Measurements from ENCODE around the gene TDRD6. TPM values are rescaled to one million over a fixed set of nuclear protein-coding genes. Genes with fewer than 3 reads are reported as not detected.
"Not testable (repeated sequence)": the region's sequence is repeated elsewhere in the genome, so short reads cannot be mapped to it uniquely, and the experiment has no call there.

TDRD6 gene, protein sequence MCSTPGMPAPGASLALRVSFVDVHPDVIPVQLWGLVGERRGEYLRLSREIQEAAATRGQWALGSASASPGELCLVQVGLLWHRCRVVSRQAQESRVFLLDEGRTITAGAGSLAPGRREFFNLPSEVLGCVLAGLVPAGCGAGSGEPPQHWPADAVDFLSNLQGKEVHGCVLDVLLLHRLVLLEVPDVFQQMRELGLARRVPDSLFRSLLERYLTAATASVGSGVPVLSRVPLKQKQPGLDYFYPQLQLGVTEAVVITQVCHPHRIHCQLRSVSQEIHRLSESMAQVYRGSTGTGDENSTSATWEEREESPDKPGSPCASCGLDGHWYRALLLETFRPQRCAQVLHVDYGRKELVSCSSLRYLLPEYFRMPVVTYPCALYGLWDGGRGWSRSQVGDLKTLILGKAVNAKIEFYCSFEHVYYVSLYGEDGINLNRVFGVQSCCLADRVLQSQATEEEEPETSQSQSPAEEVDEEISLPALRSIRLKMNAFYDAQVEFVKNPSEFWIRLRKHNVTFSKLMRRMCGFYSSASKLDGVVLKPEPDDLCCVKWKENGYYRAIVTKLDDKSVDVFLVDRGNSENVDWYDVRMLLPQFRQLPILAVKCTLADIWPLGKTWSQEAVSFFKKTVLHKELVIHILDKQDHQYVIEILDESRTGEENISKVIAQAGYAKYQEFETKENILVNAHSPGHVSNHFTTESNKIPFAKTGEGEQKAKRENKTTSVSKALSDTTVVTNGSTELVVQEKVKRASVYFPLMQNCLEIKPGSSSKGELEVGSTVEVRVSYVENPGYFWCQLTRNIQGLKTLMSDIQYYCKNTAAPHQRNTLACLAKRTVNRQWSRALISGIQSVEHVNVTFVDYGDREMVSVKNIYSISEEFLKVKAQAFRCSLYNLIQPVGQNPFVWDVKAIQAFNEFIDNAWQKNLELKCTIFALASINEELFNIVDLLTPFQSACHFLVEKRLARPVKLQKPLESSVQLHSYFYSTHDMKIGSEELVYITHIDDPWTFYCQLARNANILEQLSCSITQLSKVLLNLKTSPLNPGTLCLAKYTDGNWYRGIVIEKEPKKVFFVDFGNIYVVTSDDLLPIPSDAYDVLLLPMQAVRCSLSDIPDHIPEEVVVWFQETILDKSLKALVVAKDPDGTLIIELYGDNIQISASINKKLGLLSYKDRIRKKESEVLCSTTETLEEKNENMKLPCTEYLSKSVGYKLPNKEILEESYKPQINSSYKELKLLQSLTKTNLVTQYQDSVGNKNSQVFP (N-terminal part only)
- total RNA-seq (2014; rRNA removed; shearing (Covaris generic)): not detected in 2 replicates

DNA sequence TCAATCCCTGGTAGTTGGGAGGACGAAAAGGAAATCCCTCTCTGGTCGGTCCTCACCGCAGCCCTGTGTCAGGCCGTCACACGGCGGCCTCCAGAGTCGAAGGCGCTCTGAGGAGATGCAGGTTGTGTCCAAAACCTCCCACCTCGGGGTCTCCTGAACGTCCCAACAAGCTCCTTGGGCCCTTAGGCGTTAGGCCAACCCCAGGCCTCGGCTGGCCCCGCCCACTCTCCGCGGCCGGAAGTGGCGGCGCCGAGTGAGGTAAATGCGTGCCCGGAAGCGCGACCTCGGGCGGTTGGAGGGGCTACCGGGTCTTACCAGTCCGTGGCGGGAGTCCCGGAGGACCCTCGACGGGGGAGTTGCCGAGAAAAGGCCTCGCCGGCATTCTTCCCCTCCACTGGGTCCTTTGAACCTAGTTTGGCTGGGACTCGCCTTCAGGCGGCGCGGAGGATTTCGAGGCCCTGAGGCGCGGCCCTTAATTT is at the start of gene TDRD6:
Gene TDRD6 (plus strand): TSS at position 267 of the 479 bp plus-strand sequence. CDS start 244 bp downstream, outside the sequence.
- DNase-seq (ENCODE audit: low spot score): no peak

DNA sequence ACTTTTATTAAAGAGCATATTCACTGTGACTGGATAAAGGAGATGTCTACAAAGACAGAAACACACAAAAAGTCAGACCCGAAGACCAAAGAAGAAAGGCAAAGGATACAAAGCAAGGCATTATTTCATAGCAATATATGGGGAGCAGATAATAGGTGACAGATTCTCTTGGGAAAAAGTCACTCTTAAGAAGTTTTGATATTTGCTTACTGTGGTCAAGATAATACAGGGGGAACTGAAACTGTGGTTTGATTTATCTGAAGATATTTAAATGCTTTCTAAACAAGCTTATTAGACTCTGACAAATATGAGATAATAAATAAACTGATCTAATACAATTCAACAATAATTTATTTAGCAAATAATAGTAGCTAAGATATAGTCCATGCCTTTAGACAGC is 49.8 kb upstream of the TDRD6 start:
- DNase-seq (ENCODE audit: low spot score): no peak

DNA sequence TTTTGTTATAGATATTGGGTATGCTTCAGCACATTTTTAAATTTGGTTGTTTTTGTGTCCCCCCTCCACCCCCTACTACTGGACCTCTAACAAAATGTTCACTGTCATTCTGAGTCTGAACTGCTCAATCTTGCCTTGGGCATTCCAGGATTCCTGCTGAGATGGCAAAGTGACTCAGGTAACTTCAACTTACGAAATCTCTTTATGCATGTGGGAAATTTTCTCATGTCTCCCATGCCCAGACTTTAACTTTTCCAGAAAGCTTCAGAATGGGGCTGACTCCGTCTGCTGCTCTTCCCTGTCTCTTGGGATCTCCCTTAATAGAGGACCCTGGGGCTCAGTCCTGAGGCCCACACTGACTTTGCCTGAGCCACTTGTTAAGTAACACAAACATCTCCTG is 49.0 kb upstream of the TDRD6 start:
- DNase-seq (ENCODE audit: low spot score): no peak

DNA sequence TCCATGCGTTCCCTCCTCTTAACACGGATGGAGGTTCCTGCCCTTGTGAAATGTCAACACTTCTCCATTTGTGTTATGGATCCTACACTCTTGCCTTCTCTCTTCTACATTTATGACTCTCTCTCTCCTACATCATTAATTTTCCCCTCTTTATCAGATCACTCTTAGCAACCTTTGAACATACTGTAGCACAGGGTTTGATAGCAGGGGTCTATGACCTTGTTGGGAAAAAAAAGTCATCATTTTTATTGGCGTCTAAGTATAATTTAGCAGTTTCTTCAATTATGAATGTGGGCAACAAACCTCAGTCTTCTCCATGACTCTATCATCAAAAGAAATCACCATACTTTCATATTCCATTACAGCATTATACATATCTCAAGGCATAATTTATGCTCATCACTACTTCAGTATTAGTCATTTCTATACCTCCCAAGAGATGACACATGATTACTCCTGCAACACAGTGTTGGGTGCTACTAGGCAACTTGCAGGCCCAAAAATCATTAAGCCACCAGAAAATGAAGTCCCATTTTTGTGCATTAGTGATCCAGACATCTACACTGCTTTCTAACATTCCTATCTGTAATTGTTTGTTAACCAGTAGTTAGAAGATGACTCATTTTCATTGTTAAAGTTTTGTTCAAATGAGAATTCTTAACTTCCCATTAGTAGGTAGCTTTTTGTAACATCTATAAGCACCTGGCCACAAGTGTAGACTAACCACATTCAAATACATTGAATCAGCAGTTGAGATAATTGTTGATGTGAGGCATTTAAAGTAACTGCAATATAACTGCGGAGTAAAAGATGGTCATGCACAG is 44.5 kb upstream of the TDRD6 start:
- DNase-seq (ENCODE audit: low spot score): no peak

DNA sequence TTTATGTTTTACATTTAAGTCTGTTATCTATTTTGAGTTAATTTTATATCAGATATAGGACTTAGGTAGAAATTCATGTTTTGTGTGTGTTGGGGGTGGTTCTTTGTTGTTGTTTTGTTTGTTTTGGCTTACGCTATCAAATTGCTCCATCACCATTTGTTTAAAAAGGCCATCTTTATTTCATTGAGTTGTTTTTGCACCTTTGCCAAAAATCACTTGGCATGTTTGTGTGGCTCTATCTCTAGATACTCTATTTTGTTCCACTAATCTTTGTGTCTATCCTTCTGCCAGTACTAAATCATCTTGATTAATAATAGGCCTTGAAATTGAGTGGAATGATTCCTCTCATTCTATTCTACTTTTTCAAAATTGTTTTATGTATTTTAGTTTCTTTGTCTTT is 42.4 kb upstream of the TDRD6 start:
- DNase-seq (ENCODE audit: low spot score): no peak

DNA sequence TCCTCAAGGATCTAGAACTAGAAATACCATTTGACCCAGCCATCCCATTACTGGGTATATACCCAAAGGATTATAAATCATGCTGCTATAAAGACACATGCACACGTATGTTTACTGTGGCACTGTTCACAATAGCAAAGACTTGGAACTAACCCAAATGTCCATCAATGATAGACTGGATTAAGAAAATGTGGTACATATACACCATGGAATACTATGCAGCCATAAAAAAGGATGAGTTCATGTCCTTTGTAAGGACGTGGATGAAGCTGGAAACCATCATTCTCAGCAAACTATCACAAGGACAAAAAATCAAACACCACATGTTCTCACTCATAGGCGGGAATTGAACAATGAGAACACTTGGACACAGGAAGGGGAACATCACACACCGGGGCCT is 39.6 kb upstream of the TDRD6 start:
- not testable (repeated sequence) for DNase-seq (ENCODE audit: low spot score)

DNA sequence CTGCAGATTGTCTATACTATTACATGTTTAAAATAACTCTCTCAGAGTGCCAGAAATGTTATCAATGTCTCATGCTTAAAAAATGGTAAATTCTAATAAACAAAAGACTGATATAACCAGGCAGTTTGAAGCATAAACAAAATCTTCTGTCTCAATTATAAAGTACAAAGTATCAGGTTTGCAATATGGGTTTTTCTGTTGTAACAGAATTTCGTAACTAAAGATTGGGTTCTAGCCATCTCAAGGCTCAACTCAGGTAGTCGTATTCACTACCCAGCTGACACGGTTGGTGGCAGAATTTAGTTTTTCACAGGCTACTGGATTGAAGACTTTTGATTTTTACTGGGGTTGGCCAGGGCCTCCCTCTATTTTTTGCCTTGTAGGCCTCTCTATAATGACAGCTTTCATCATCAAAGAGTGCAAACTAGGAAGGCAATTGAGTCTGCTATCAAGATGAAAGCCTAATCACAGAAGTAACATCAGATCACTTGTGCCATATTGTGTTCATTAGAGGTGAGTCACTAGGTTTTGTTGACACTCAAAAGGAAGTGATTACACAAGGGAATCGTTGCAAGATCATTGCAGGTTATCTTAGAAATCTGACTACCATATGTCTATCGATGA is 38.7 kb upstream of the TDRD6 start:
- DNase-seq (ENCODE audit: low spot score): no peak

DNA sequence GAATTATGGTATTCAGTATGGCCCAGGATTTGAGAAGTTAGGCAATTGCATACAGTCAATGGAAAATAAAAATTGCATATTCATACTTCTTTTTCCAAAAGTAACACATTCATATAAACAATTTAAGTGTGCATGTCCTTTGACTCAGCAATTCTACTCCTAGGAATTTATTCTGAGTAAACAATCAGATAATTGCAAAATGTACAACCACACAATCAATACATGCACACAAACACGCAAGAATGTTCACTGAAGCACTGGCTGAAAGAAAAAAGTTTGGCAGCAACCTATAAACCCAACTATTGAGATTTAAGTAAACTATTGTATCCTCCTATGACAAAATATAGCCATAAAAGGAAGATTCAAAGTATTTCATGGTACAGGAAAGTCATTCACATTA is 36.7 kb upstream of the TDRD6 start:
- DNase-seq (ENCODE audit: low spot score): no peak

DNA sequence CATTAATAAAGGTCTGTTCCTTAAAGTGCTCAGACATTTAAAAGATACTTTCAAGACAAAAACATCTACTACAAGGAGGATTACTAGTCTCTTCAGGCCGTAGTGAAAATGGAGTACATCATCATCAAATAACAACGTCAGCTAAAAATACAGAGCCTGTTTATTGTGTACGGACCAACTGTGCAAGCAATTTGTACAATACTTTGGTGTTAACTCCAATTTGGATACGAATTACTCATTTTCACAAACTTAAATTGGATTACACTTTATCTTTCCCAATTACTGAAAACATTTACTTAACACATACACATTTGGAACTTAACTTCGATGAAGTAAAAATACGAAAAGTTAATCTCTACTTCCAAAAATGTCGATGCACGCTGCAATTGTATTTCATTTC is 35.9 kb upstream of the TDRD6 start:
- no peak for DNase-seq (ENCODE audit: low spot score)

DNA sequence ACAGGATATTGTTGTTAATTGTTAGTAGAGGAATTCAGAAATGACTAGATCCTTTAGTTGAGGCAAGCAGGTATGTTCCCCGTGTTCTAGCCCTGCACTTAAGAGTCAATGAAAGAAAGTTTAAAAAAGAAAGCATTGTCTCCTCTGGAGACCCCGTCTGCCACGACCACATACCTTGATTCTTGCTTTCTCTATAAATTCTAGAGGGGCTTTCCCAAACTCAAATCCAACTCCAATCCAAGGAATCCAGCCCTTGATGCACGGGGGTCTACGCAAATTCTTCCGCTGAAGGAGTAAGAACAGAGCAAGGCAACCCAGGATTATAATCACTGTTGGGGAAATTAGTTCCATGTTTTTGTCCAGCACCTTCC is 35.5 kb upstream of the TDRD6 start:
- no peak for DNase-seq (ENCODE audit: low spot score)

DNA sequence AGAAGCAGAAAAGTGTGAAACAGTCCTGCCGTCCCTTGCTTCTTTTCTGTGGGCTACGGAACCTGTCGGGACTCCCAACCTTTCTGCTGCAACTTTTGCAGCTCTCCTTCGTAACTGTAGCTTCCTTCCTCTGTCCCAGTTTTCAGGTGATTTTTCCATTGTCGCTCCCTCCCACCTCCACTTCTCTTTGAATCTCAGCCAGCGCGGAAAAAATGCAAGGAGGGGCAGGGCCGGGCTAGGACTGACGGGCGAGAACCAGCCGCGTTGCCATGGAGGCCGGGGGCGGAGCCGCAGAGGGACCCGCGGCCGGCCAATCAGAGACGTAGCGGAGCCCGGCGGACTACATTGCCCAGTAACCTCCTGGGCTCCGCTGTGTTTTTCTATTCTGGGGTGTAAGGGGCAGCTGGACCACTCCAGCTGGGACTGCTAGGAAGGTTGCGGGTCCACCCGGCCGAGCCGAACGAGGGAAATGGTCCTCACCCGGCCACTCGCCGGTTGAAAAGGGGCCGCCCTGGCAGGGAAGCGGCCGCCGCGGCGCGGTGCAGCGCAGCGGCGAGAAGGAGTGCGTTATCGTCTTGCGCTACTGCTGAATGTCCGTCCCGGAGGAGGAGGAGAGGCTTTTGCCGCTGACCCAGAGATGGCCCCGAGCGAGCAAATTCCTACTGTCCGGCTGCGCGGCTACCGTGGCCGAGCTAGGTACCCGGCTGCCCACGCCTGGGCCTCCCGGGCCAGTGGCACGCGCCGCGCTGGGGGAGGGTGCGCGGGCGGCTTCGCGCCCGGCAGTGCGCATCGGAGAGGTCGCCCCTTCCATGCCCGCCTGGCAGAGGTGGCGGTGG is 34.9 kb upstream of the TDRD6 start, which contains the start of the genes CYP39A1 and SLC25A27:
Gene CYP39A1 (minus strand): TSS at position 216 of the 836 bp plus-strand sequence. CDS start 236 bp downstream, outside the sequence.
Gene SLC25A27 (plus strand): TSS at position 373 of the 836 bp plus-strand sequence. CDS start 218 bp downstream, at position 591.
- peak; percentile 42 for DNase-seq (ENCODE audit: low spot score)

DNA sequence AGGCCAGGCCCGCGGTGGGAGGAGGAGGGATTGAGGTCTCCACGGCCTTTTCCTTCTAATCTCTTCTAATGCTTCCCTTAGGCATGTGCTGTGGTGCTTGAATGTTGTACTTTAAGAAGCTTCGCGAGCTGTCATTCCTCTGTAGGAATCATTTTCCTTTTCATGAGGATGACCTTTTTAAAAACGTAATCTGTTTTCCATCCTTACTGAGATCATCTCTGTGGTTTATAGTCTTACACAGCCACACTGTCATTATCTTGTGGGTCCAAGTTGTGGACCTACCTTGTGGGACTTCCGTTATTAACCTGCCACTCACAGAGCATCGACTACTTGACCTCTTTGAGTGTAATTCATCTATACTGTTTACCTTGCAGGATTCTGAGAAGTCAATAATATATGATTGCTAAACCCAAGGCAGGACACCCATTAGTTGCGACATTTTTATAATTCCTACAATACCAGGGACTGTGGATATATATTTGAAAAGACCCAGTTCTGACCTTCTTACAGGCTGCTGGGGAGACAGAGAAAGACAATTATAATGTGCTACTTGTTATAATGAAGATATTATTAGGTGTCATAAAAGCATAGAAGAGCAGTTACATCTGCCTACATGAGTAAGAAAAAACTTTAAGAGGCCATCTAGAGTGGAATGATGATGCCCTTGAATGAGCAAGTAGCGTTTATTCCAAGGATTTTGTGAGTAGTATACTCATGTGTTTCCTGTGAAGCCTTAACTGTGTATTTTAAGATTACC is 34.1 kb upstream of the TDRD6 start:
- DNase-seq (ENCODE audit: low spot score): no peak

DNA sequence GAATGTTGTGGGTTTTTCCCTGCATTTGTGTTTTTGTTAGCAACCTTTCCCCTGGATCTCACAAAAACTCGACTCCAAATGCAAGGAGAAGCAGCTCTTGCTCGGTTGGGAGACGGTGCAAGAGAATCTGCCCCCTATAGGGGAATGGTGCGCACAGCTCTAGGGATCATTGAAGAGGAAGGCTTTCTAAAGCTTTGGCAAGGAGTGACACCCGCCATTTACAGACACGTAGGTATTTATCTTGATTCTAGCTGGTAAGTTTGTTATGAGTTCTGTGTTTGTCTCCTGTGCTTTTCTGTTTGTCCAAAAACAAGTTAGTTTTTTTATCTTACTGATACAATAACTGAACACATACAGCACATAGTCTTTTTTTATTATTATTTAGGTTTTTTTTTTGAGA is 31.9 kb upstream of the TDRD6 start:
- DNase-seq (ENCODE audit: low spot score): no peak

DNA sequence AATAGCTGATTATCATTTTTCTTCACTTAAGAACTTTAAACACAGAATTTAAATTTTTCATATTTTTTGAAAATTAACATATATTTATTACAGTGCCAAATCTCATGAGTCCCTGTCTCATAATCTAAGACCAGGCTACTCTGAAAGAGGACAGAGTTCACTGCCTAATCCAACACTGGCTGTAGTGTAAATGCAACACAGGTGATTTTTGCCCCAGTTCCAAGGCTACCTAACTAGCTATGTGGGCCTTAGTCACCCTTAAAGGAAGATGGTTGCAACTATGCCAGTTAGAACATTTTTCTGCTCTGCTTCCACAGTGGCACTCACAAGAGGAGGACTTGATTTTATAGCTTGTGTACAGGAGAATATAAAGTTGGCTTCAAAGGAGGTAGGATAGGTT is 30.0 kb upstream of the TDRD6 start:
- no peak for DNase-seq (ENCODE audit: low spot score)

DNA sequence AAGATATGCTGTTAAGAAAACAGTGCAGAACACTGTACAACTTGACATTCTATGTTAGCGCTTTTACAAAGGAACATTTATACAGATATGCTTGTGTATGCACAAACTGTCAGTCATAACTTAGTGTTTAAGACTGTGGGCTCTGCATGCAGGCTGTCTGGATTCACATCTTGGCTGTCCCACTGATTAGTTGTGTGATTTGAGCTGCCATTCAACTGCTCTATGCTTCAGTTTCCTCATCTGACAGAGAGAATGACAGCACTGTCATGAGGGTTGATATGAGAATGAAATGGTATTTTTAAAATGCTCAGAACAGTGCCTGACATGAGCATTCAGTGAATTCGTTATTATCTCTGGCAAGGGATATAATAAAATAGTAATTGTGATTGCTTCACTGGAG is 26.2 kb upstream of the TDRD6 start:
- DNase-seq (ENCODE audit: low spot score): no peak

DNA sequence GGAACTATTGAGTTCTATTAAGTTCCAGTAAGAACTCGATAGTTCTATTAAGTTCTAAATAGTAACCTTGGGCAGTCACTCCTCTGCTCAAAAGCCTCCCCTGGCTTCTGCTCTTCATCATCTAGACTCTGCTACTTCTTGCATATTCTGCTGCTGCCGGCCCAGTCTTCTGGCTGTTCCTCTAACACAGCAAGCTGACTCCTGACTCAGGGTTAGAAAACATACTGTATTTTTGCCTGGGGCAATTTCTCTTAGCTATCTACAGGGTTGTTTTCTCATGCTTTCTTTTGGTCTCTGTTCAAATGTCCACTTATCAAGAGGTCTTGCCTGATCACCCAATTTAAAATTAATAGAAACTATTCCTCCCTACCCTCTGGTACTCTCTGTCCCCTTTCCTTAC is 20.3 kb upstream of the TDRD6 start:
- no peak for DNase-seq (ENCODE audit: low spot score)

DNA sequence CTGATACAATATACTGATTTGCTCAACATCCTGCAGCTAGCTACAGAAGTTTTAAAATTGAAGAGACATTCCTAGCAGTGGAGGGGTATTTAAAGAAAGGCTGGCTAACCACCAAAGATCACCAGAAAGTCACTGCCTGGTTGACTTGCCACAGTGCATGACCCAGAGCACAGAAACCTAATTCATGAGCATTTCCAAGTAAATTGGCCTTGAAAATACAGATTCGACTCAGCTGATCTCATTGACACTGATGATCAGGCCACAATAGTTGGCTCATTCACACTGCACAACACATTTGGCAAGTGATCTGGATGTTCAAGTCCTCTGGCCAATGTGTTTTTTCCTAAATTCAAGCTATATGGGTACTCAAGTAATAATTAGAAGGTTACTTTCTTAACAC is 13.3 kb upstream of the TDRD6 start:
- no peak for DNase-seq (ENCODE audit: low spot score)

DNA sequence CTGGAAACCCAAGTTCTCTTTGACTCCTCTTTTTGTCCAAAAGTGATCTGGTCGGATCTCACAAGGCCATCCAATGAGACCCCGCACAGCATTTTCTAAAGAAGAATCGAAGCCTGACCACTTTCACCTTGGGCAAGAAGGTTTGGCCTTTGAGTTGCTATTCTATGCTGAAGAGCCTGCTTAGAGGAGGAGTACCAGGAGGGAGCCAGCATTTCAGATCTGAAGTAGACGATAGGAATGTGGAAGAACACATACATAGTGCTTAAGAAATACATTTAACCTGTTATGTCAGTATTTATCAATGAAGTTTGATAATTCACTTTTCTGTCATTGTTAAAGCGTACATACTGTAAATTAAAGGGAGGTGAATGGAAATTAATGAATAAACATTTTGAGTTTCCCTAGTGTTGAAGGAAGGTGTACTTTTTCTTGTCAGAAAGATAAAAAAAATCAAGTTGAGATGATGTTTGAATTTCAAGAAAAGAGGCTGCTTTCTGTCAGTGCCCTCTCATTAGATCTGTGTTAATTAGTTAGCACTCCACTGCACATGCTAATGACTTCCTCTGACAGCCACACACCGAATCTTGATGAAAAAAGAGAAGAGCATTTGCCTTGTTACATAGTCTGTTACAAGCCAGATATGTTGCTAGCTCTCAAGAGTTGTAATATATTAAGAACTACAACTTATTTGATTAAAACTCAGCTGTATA is 10.9 kb upstream of the TDRD6 start:
- DNase-seq (ENCODE audit: low spot score): no peak
